Stimulated activated CD8-positive, alpha-beta memory T cell treated with anti-CD3 and anti-CD28 coated beads, Interleukin-7, amount 100 ng/mL, for 1 hour (primary cell): ENCODE data around the gene HIPK4.
"Not testable (repeated sequence)": the region's sequence is repeated elsewhere in the genome, so short reads cannot be mapped to it uniquely, and the experiment has no call there.

ENCODE experiments used
- DNase-seq, 2 donors: peaks; one replicate each; pipeline ENCODE4 v3.0.0-alpha.2; 2020; ENCODE audit warnings: low read depth in 2 of 2

Gene HIPK4

DNA sequence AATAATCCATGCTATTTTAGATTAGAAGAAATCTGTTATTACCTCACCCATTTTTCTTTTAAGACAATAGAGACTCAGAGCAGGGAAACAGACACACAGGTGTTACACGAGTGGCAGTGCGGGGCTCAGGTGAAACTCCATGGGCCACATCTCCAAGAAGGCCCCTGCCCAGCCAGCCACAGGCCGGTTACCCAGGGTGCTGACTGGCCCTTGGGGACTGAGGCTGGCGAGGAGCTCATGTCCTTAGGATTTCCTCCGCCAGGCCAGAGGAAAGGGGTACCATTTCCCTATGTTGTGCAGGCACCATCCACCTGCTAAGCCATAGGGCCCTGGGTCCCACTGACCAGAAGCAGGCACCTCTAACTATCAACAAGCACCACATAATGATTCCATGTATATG is 52.4 kb downstream of the HIPK4 start:
- DNase-seq: no peak

DNA sequence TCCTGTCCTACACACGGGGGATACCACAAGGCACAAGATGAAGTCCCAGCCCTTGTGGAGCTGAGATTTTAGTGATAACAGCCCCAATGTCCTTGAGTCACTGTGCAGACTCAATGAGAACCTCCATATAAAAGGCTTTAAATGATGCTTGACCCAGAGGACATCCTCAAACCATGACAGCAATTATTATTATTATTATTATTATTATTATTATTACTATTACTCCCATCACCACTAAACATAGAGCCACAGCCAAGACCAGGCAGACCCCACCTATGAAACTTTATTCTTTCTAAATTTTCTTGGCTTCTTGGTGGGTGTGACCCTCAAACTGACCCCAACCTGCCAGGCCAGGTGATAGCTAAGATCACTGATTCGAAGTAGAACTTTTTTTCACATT is 52.9 kb downstream of the HIPK4 start:
- no peak for DNase-seq

DNA sequence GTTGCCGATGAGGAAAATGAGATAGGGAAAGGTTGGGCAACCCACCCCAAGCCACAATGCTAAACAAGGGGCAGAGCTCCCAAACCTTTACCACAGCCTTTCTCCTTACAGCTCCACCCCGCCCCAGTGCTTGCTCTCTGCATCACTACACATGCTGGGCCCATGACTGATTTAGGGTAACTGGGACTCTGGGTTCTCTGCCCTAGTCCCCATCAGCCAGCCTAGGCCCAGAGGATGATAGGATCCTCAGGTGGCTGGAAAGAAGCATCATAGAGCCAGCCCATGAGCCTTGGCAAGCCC is 53.4 kb downstream of the HIPK4 start:
- DNase-seq: no peak

DNA sequence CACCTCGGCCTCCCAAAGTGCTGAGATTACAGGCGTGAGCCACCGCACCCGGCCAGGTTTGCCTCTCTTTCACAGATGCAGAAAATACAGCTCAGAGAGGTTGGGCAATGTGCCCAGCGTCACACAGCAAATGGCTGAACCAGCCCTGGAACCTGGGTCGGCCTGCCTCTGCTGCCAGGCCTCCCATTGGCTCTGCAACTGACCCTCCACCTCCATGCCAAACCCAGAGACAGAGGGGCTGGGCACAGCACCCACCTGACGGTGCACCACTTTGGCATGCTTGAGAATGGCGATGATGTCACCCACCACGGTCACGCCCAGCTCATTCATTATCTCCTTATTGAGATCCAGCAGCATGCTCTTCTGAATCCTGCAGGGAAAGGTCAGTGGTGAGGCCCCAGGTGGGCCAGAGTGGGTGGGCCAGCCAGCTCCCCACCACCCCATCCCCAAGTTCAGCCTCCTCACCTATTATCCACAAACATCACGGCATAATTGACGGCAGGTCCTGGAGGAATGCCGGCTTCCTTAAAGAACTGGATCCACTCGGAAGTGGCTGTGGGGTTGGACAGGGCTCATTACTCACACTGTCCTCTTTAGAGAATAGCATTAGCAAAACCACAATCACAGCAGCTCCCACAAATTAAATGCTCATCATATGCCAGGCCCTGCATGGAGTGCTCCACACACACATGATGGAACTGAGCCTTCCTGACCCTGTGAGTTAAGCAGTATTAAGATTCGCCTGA is 54.0 kb downstream of the HIPK4 start:
- DNase-seq: no peak

DNA sequence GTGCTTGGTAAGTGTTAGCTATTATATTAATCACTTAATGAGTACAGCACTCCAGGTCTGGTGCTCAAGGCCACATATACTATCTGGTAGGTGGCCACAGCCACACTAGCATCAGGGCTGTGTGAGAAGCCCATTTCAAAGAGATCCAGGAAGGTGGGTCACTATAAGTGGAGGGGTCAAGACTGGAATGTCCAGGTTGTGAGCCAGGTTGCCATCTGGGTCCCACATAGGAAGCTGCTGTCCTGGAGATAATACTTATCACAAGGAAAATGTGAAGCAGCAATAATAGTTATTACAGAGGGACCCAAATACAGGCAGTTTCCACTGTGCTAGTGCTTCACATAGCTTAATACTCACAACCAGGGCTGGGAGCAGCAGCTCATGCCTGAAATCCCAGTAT is 54.9 kb downstream of the HIPK4 start:
- DNase-seq: no peak

DNA sequence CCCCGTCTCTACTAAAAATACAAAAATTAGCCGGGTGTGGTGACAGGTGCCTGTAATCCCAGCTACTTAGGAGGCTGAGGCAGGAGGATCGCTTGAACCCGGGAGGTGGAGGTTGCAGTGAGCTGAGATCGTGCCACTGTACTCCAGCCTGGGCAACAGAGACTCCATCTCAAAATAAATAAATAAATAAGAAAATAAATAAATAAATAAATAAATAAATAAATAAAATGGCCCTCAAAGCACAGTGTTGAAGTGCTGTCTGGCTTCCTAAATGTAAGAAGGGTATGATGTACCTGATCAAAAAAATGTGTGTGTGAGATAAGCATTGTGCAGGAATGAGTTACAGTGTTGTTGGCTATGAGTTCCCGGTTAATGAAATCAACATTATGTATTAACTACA is 56.9 kb downstream of the HIPK4 start:
- DNase-seq: not testable (repeated sequence)

DNA sequence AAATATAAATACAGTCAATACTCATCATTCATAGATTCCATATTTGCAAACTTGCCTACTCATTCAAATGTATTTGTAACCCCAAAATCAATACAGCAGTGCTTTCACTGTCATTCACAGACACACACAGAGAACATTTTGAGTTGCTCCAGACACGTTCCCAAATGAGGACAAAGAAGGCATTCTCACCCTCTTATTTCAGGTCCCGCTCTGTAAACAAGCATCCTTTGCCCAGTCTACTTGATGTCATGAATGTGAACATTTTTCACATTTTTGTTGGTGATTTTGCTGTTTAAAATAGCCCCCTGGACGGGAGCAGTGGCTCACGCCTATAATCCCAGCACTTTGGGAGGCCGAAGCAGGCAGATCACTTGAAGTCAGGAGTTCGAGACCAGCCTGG is 57.3 kb downstream of the HIPK4 start:
- DNase-seq: no peak

DNA sequence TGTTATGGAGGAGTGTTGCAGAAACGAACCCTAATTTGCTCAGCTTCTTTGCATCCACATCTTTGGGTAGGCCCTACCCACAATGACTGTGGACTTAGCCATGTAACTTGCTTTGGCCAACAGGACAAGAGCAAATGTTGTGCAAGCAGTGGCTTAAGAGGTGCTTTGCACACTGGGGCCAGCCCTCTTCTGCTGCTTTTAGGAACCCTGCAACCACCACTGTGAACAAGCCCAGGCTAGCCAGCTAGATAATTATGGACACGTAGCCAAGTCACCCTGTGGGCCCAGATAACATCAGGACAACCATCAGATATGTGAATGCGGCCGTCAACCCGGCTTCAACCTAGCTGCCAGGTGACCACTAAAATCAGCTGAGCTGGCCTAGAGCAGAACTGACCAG is 58.9 kb downstream of the HIPK4 start:
- DNase-seq: no peak
